SU-DHL-6 (cell line): ENCODE data around the gene CTSH.

Source experiments
- H2AFZ ChIP-seq: fragments of 200-600 bp; sonication (generic); 2 replicates; pipeline ENCODE4 v1.6.1; 2014; ENCODE audit warnings: low read depth, mild to moderate bottlenecking, moderate library complexity, mixed read lengths, antibody characterized with exemption, low read length; ENCODE audit not compliant: severe bottlenecking
- H3F3A ChIP-seq: fragments of 200-600 bp; shearing (Covaris generic); 2 replicates; pipeline ENCODE4 v1.6.0; 2016; ENCODE audit warnings: antibody characterized with exemption, mild to moderate bottlenecking; ENCODE audit not compliant: insufficient read depth
- H3K27ac ChIP-seq: fragments of 200-600 bp; sonication (generic); 2 replicates; pipeline ENCODE4 v1.5.1; 2016; ENCODE audit warnings: low read depth, mild to moderate bottlenecking, low read length, moderate library complexity, mixed read lengths
- H3K27me3 ChIP-seq: fragments of 200-600 bp; sonication (generic), shearing (Covaris generic); 2 replicates; pipeline ENCODE4 v1.6.0; 2014; ENCODE audit warnings: mild to moderate bottlenecking, low read length
- H3K36me3 ChIP-seq: fragments of 200-600 bp; sonication (generic); 2 replicates; pipeline ENCODE4 v1.6.1; 2014; ENCODE audit warnings: mild to moderate bottlenecking, low read length, mixed read lengths
- H3K4me2 ChIP-seq: fragments of 300-600, 200-600 bp; shearing (Covaris generic), sonication (generic); 2 replicates; pipeline ENCODE4 v1.6.0; 2014; ENCODE audit warnings: low read length, low read depth, mild to moderate bottlenecking; ENCODE audit not compliant: poor library complexity, severe bottlenecking
- H3K4me3 ChIP-seq: fragments of 200-600 bp; sonication (generic); 2 replicates; pipeline ENCODE4 v1.5.1; 2014; ENCODE audit warnings: antibody characterized with exemption, low read length, mild to moderate bottlenecking, mixed read lengths; ENCODE audit not compliant: insufficient read depth, poor library complexity, severe bottlenecking
- H3K79me2 ChIP-seq: fragments of 200-600 bp; sonication (generic); 2 replicates; pipeline ENCODE4 v1.6.1; 2014; ENCODE audit warnings: mild to moderate bottlenecking, low read length, moderate library complexity; ENCODE audit not compliant: insufficient read depth
- H3K9ac ChIP-seq: fragments of 200-600 bp; sonication (generic); 2 replicates; pipeline ENCODE4 v1.7.0; 2014; ENCODE audit warnings: mild to moderate bottlenecking, low read length
- H3K9me2 ChIP-seq: fragments of 200-600 bp; sonication (generic); replicated peaks from 2 replicates; pipeline ENCODE4 v1.6.1; 2014; ENCODE audit warnings: low read length; ENCODE audit not compliant: insufficient read depth
- H3K9me3 ChIP-seq: fragments of 200-600 bp; sonication (generic); 2 replicates; pipeline ENCODE4 v1.6.1; 2014; ENCODE audit warnings: low read length, mixed read lengths; ENCODE audit not compliant: insufficient read depth
- H4K20me1 ChIP-seq: fragments of 200-600 bp; sonication (generic); 2 replicates; pipeline ENCODE4 v1.6.1; 2014; ENCODE audit warnings: low read depth, mild to moderate bottlenecking, antibody characterized with exemption, low read length, moderate library complexity, mixed read lengths
- CTCF ChIP-seq: fragments of 200-600 bp; sonication (generic); IDR thresholded peaks from one replicate; pipeline ENCODE4 v1.5.1; 2017; ENCODE audit warnings: antibody characterized with exemption, mild to moderate bottlenecking, low read length, moderate library complexity; ENCODE audit not compliant: insufficient read depth, poor library complexity, severe bottlenecking
- EZH2phosphoT487 ChIP-seq: fragments of 200-600 bp; sonication (generic), shearing (Covaris generic); conservative IDR thresholded peaks from 2 replicates; pipeline ENCODE4 v1.6.1; 2018; ENCODE audit warnings: mild to moderate bottlenecking, antibody characterized with exemption, low read length, moderate library complexity, mixed read lengths

CTSH gene

GRCh38 chr15:78990278-78990677, 45.4 kb upstream of the CTSH start:
- H3K79me2 ChIP-seq: no peaks in the 10 kb centered on the region
- no peaks in the 10 kb centered on the region for H3K9me2 ChIP-seq
- no peaks in the 10 kb centered on the region for H3K27me3 ChIP-seq
- H3K9ac ChIP-seq: no peak overlapping the region
- no peak overlapping the region for H3K4me2 ChIP-seq
- no peaks in the 10 kb centered on the region for H3K36me3 ChIP-seq
- no peak for TF ChIP-seq EZH2phosphoT487
- no peak for TF ChIP-seq CTCF
- no peaks in the 10 kb centered on the region for H4K20me1 ChIP-seq
- H3F3A ChIP-seq: no peaks in the 10 kb centered on the region
- H3K27ac ChIP-seq: no peak overlapping the region
- H3K4me3 ChIP-seq: no peak overlapping the region
- no peak overlapping the region for H2AFZ ChIP-seq
- H3K9me3 ChIP-seq: no peaks in the 10 kb centered on the region

- Histone ChIP-seq H3K4me2 (no peak overlapping the region), H4K20me1 (no peaks in the 10 kb centered on the region), H3K9ac (no peak overlapping the region), H3K27ac (no peak overlapping the region), H3K4me3 (no peak overlapping the region), H3K27me3 (no peaks in the 10 kb centered on the region), H3F3A (no peaks in the 10 kb centered on the region), H3K9me2 (no peaks in the 10 kb centered on the region), H3K79me2 (no peaks in the 10 kb centered on the region), H2AFZ (no peak overlapping the region), H3K36me3 (no peaks in the 10 kb centered on the region), H3K9me3 (no peaks in the 10 kb centered on the region)
- no peak for TF ChIP-seq EZH2phosphoT487
- no peak for TF ChIP-seq CTCF
These were observed 44.9 kb upstream of the CTSH start for GRCh38 chr15:78989701-78990240.

GRCh38 chr15:78988361-78988911, 43.6 kb upstream of the CTSH start:
- H3K4me3 ChIP-seq: no peak overlapping the region
- no peaks in the 10 kb centered on the region for H3K9me3 ChIP-seq
- no peak overlapping the region for H3K9ac ChIP-seq
- H2AFZ ChIP-seq: no peak overlapping the region
- TF ChIP-seq CTCF (no peak), EZH2phosphoT487 (no peak)
- no peak overlapping the region for H3K4me2 ChIP-seq
- H3K27ac ChIP-seq: no peak overlapping the region
- no peaks in the 10 kb centered on the region for H3K36me3 ChIP-seq
- H3K79me2 ChIP-seq: no peaks in the 10 kb centered on the region
- H3K9me2 ChIP-seq: no peaks in the 10 kb centered on the region
- no peaks in the 10 kb centered on the region for H3K27me3 ChIP-seq
- no peaks in the 10 kb centered on the region for H3F3A ChIP-seq
- no peaks in the 10 kb centered on the region for H4K20me1 ChIP-seq
